ENCODE results near the gene ZNF423. TPM values are rescaled to one million over a fixed set of nuclear protein-coding genes. Genes with fewer than 3 reads are reported as not detected.

Gene ZNF423
- total and polyA plus RNA-seq, 2 experiments from 2014 or later = 14.9 to 41.8 TPM

GRCh38 chr16:49474741-49475140 is 381.2 kb downstream of the ZNF423 start:
- H2AFZ ChIP-seq = no peak overlapping the region
- Mint-ChIP-seq H3K27ac (no peak overlapping the region), H3K36me3 (ENCODE audit: low read depth) (no peaks in the 10 kb centered on the region), H3K4me3 (no peak overlapping the region), H3K4me1 (peaks cover 3% of the 10 kb centered on the region; the same call in 1 of the 3 replicates), H3K9me3 (no peaks in the 10 kb centered on the region), H3K27me3 (ENCODE audit: insufficient read depth, low read depth, poor library complexity) (peaks cover 2% of the 10 kb centered on the region)
- H3K4me1 ChIP-seq (ENCODE audit: insufficient read depth) = no peaks in the 10 kb centered on the region
- H3K9me2 ChIP-seq (ENCODE audit: insufficient read depth) = 0 out of 2 replicates have a peak, but pooled peaks cover 4% of the 10 kb centered on the region
- no peak overlapping the region for H3K27ac ChIP-seq (ENCODE audit: low read depth)
- no peaks in the 10 kb centered on the region for H3K27me3 ChIP-seq (ENCODE audit: insufficient read depth)
- DNase-seq (ENCODE audit: low spot score) (no peak), ATAC-seq (no peak)
- TF ChIP-seq JUNB (IDR thresholded peaks at IDR 0.05; ENCODE audit: unreplicated experiment) (no peak), CREB1 (CRISPR knock-in tag; IDR thresholded peaks at IDR 0.05; ENCODE audit: low read depth) (no peak), CTCF (conservative IDR thresholded peaks at IDR 0.05; ENCODE audit: low read depth in 2 of 2) (no peak), ETS1 (IDR thresholded peaks at IDR 0.05) (no peak), REST (IDR thresholded peaks at IDR 0.05; ENCODE audit: unreplicated experiment) (no peak), POLR2AphosphoS5 (IDR thresholded peaks at IDR 0.05; ENCODE audit: low read depth) (no peak), STAT1 (IDR thresholded peaks at IDR 0.05; ENCODE audit: unreplicated experiment) (no peak), ZNF331 (CRISPR knock-in tag; IDR thresholded peaks at IDR 0.05; ENCODE audit: low read depth) (no peak)
- H3K36me3 ChIP-seq (ENCODE audit: insufficient read depth) = no peaks in the 10 kb centered on the region
- no peak overlapping the region for H3K4me2 ChIP-seq
- H3F3A ChIP-seq (replicated peaks; ENCODE audit: low read depth) = no peaks in the 10 kb centered on the region
- H4K20me1 ChIP-seq (replicated peaks; ENCODE audit: insufficient read depth) = no peaks in the 10 kb centered on the region
- H3K4me3 ChIP-seq = no peak overlapping the region
- H3K79me2 ChIP-seq (replicated peaks; ENCODE audit: insufficient read depth) = no peaks in the 10 kb centered on the region

- Histone ChIP-seq H3K4me3 (no peak overlapping the region), H3F3A (replicated peaks; ENCODE audit: low read depth) (no peaks in the 10 kb centered on the region), H3K36me3 (ENCODE audit: insufficient read depth) (no peaks in the 10 kb centered on the region), H3K4me2 (no peak overlapping the region), H3K27ac (ENCODE audit: low read depth) (no peak overlapping the region), H2AFZ (no peak overlapping the region), H4K20me1 (replicated peaks; ENCODE audit: insufficient read depth) (no peaks in the 10 kb centered on the region), H3K9me2 (ENCODE audit: insufficient read depth) (0 out of 2 replicates have a peak, but pooled peaks cover 4% of the 10 kb centered on the region), H3K4me1 (ENCODE audit: insufficient read depth) (no peaks in the 10 kb centered on the region), H3K79me2 (replicated peaks; ENCODE audit: insufficient read depth) (no peaks in the 10 kb centered on the region), H3K27me3 (ENCODE audit: insufficient read depth) (no peaks in the 10 kb centered on the region)
- H3K4me3 Mint-ChIP-seq = no peak overlapping the region
- DNase-seq (ENCODE audit: low spot score) (no peak), ATAC-seq (no peak)
- H3K9me3 Mint-ChIP-seq = no peaks in the 10 kb centered on the region
- H3K36me3 Mint-ChIP-seq (ENCODE audit: low read depth) = no peaks in the 10 kb centered on the region
- H3K4me1 Mint-ChIP-seq = peaks cover 3% of the 10 kb centered on the region; the same call in 1 of the 3 replicates
- H3K27ac Mint-ChIP-seq = no peak overlapping the region
- H3K27me3 Mint-ChIP-seq (ENCODE audit: insufficient read depth, low read depth, poor library complexity) = peaks cover 2% of the 10 kb centered on the region
- TF ChIP-seq REST (IDR thresholded peaks at IDR 0.05; ENCODE audit: unreplicated experiment) (no peak), EZH2phosphoT487 (IDR thresholded peaks at IDR 0.05; ENCODE audit: unreplicated experiment) (no peak), JUNB (IDR thresholded peaks at IDR 0.05; ENCODE audit: unreplicated experiment) (no peak), ZNF114 (CRISPR knock-in tag; IDR thresholded peaks at IDR 0.05) (no peak), ETS1 (IDR thresholded peaks at IDR 0.05) (no peak)
Measured at GRCh38 chr16:49473773-49474172, 382.1 kb downstream of the ZNF423 start.
